ENCODE measurements around the gene NKAIN4. TPM values are rescaled to one million over a fixed set of nuclear protein-coding genes. Genes with fewer than 3 reads are reported as not detected.

NKAIN4 gene
- total RNA-seq, 1 experiment from 2014 or later = not detected

GRCh38 chr20:63260521-63260920 lies 6.3 kb upstream of the NKAIN4 start:
- H3K9me3 Mint-ChIP-seq (ENCODE audit: low read depth, unreplicated experiment) = no peaks in the 10 kb centered on the region
- no peak overlapping the region for H3K27ac Mint-ChIP-seq (ENCODE audit: unreplicated experiment)
- DNase-seq = no peak
- TF ChIP-seq, protein P1, sequence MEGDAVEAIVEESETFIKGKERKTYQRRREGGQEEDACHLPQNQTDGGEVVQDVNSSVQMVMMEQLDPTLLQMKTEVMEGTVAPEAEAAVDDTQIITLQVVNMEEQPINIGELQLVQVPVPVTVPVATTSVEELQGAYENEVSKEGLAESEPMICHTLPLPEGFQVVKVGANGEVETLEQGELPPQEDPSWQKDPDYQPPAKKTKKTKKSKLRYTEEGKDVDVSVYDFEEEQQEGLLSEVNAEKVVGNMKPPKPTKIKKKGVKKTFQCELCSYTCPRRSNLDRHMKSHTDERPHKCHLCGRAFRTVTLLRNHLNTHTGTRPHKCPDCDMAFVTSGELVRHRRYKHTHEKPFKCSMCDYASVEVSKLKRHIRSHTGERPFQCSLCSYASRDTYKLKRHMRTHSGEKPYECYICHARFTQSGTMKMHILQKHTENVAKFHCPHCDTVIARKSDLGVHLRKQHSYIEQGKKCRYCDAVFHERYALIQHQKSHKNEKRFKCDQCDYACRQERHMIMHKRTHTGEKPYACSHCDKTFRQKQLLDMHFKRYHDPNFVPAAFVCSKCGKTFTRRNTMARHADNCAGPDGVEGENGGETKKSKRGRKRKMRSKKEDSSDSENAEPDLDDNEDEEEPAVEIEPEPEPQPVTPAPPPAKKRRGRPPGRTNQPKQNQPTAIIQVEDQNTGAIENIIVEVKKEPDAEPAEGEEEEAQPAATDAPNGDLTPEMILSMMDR (IDR thresholded peaks at IDR 0.05; ENCODE audit: unreplicated experiment) = no peak
- no peaks in the 10 kb centered on the region for H3K36me3 Mint-ChIP-seq (ENCODE audit: insufficient read depth, unreplicated experiment)
- peaks cover 100% of the 10 kb centered on the region for H3K27me3 Mint-ChIP-seq (ENCODE audit: unreplicated experiment)
- CTCF ChIA-PET = interaction anchor here (1.8 kb wide), 1 partner anchor 37 kb away, joined by 5 read pairs; no protein-coding TSS in a partner anchor
- intact Hi-C loops (cut with micrococcal nuclease; ENCODE audit: unreplicated experiment) = no loop called here
- H3K4me1 Mint-ChIP-seq (ENCODE audit: low read depth, unreplicated experiment) = no peaks in the 10 kb centered on the region
- no TSS peak for BruUV-seq (replicated peaks)
- H3K4me3 Mint-ChIP-seq (ENCODE audit: low read depth, unreplicated experiment) = no peak overlapping the region

DNA sequence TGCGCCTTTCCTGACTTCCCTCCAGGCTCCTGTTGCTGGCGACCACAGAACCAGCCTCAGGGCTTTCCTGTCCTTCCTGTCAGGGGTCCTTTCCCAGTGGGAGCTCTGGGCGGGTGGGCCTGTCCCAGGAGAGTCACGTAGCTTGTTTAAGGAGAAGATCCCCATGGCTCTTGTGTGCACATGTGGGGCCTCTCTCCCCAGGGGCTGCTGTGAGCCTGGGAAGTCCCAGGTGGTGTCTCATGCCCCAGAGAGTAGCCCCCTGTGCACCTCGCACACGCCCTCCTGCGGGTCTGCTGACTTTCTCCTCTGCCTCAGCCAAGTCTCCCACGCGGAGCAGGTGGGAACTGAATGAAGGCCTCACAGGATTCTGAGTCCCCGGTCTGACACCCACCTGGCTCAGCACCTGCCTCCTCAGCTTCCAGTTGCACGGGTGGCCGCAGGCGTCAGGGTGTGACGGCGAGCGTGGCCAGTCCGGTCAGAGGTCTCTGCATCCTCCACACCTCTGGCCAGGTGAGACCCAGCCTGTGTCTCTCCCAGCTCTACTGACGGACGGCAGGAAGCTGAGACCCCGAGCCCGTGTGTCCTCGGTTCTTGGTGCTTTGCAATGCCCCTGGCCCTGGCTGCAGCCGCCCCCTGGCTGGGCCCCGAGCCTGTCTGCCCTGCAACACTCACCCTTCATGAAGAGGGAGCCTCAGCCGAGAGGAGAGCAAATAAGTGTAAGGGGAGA lies 5.6 kb upstream of the NKAIN4 start:
- Mint-ChIP-seq H3K4me1 (ENCODE audit: low read depth, unreplicated experiment) (no peaks in the 10 kb centered on the region), H3K27ac (ENCODE audit: unreplicated experiment) (no peak overlapping the region), H3K9me3 (ENCODE audit: low read depth, unreplicated experiment) (no peaks in the 10 kb centered on the region), H3K36me3 (ENCODE audit: insufficient read depth, unreplicated experiment) (no peaks in the 10 kb centered on the region), H3K4me3 (ENCODE audit: low read depth, unreplicated experiment) (no peak overlapping the region), H3K27me3 (ENCODE audit: unreplicated experiment) (peaks cover 100% of the 10 kb centered on the region)
- intact Hi-C loops (cut with micrococcal nuclease; ENCODE audit: unreplicated experiment) = no loop called here
- DNase-seq = no peak
- TF ChIP-seq, protein P1 (IDR thresholded peaks at IDR 0.05; ENCODE audit: unreplicated experiment) = no peak
- CTCF ChIA-PET = interaction anchor here (1.0 to 1.8 kb wide), 2 partner anchors 11 to 37 kb away, joined by 5 to 8 read pairs; no protein-coding TSS in a partner anchor
- no TSS peak for BruUV-seq (replicated peaks)

DNA sequence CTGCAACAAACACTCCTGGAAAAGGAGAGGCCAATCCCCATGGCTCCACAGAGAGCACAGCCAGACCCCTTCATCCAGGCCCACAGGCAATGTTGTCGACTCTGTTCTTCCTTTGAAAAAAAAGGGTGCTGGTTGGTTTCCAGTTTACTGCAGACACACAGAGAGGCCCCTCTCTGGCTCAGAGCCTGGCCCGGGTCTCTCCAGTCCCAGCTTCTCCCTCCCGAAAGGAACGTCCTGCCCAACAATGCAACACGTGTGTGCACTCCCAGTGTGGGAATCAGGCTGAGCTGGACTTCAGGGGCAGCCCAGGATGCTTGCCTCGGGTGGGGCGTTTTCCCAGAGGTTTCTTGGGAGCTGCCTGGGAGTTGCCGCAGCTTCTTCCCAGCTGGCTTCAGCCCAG lies 4.5 kb upstream of the NKAIN4 start:
- Mint-ChIP-seq H3K4me3 (ENCODE audit: low read depth, unreplicated experiment) (no peak overlapping the region), H3K27ac (ENCODE audit: unreplicated experiment) (no peak overlapping the region), H3K4me1 (ENCODE audit: low read depth, unreplicated experiment) (no peaks in the 10 kb centered on the region), H3K27me3 (ENCODE audit: unreplicated experiment) (peaks cover 97% of the 10 kb centered on the region), H3K36me3 (ENCODE audit: insufficient read depth, unreplicated experiment) (no peaks in the 10 kb centered on the region), H3K9me3 (ENCODE audit: low read depth, unreplicated experiment) (no peaks in the 10 kb centered on the region)
- CTCF ChIA-PET = no interaction called here
- TF ChIP-seq, protein P1 (IDR thresholded peaks at IDR 0.05; ENCODE audit: unreplicated experiment) = no peak
- no peak for DNase-seq
- BruUV-seq (replicated peaks) = no TSS peak
- intact Hi-C loops (cut with micrococcal nuclease; ENCODE audit: unreplicated experiment) = no loop called here

- H3K4me1 Mint-ChIP-seq (ENCODE audit: low read depth, unreplicated experiment) = no peaks in the 10 kb centered on the region
- H3K27ac Mint-ChIP-seq (ENCODE audit: unreplicated experiment) = no peak overlapping the region
- TF ChIP-seq, protein P1 (IDR thresholded peaks at IDR 0.05; ENCODE audit: unreplicated experiment) = no peak
- CTCF ChIA-PET = no interaction called here
- H3K4me3 Mint-ChIP-seq (ENCODE audit: low read depth, unreplicated experiment) = no peak overlapping the region
- no TSS peak for BruUV-seq (replicated peaks)
- H3K27me3 Mint-ChIP-seq (ENCODE audit: unreplicated experiment) = peaks cover 95% of the 10 kb centered on the region
- no peaks in the 10 kb centered on the region for H3K36me3 Mint-ChIP-seq (ENCODE audit: insufficient read depth, unreplicated experiment)
- intact Hi-C loops (cut with micrococcal nuclease; ENCODE audit: unreplicated experiment) = no loop called here
- DNase-seq = no peak
- no peaks in the 10 kb centered on the region for H3K9me3 Mint-ChIP-seq (ENCODE audit: low read depth, unreplicated experiment)
These were observed 3.4 kb upstream of the NKAIN4 start for GRCh38 chr20:63257629-63258028.
